Lung (tissue), 12 donors: ENCODE results near the gene NR2E1. TPM values are rescaled to one million over a fixed set of nuclear protein-coding genes. Genes with fewer than 3 reads are reported as not detected.
A peak's percentile ranks its signal among the peaks of the same experiment; 100 is the strongest.

ENCODE experiments used
- ATAC-seq: fragments of 200-7000 bp; cut with Tn5 transposase; one replicate; pipeline ENCODE4 v1.9.1; 2020; ENCODE audit warnings: moderate number of reproducible peaks; ENCODE audit not compliant: insufficient read depth, low FRiP score
- DNase-seq, 3 donors: peaks; one replicate each; pipeline ENCODE4 v3.0.0-alpha.2; 2013 to 2017
- H3K27ac ChIP-seq, 2 donors: one replicate each; pipeline ENCODE4 v1.5.1; 2013; ENCODE audit warnings: mild to moderate bottlenecking in 2 of 2, moderate library complexity in 2 of 2, control low read depth in 1 of 2, inconsistent platforms in 1 of 2, low read depth in 1 of 2, low read length in 1 of 2
- H3K27me3 ChIP-seq, 3 donors: one replicate each; pipeline ENCODE4 v1.5.1; 2013; ENCODE audit warnings: low read length in 2 of 3; ENCODE audit not compliant: control insufficient read depth in 3 of 3, insufficient read depth in 3 of 3
- H3K36me3 ChIP-seq, 4 donors: one replicate each; pipeline ENCODE4 v1.5.1; 2013; ENCODE audit warnings: low read length in 4 of 4, mild to moderate bottlenecking in 1 of 4, moderate library complexity in 1 of 4; ENCODE audit not compliant: control insufficient read depth in 4 of 4, insufficient read depth in 4 of 4
- H3K4me1 ChIP-seq, 5 donors: one replicate each; pipeline ENCODE4 v1.5.1; 2013; ENCODE audit warnings: low read length in 5 of 5, mild to moderate bottlenecking in 2 of 5, moderate library complexity in 1 of 5; ENCODE audit not compliant: control insufficient read depth in 5 of 5, insufficient read depth in 5 of 5
- H3K4me3 ChIP-seq: one replicate; pipeline ENCODE4 v1.5.1; 2013; ENCODE audit warnings: mild to moderate bottlenecking, control low read depth, moderate library complexity
- H3K9ac ChIP-seq, 2 donors: one replicate each; pipeline ENCODE4 v1.5.1; 2013; ENCODE audit warnings: low read length in 2 of 2, control low read depth in 1 of 2; ENCODE audit not compliant: insufficient read depth in 1 of 2
- H3K9me3 ChIP-seq, 4 donors: one replicate each; pipeline ENCODE4 v1.5.1; 2013; ENCODE audit warnings: low read length in 3 of 4, mild to moderate bottlenecking in 1 of 4, moderate library complexity in 1 of 4; ENCODE audit not compliant: control insufficient read depth in 4 of 4, insufficient read depth in 3 of 4
- WGBS, 2 donors: extraction: QIAGEN DNeasy Blood & Tissue Kit; methylation state at CpG; one replicate each; pipeline ENCODE4 v1.1.7; 2013; 5-methylcytosine and 5-hydroxymethylcytosine counted together
- polyA plus RNA-seq, 2 donors: library from polyadenylated mRNA; stranded (reverse); fragments of 200-250 nt; gene quantifications; one replicate each; pipeline ENCODE4 v1.2.1, GENCODE V29; 2013
- total RNA-seq, 2 donors: library from RNA; depleted of rRNA in 1 of 2; stranded (reverse); fragments of >200 nt in 1 of 2; gene quantifications; one replicate each; pipeline ENCODE4 v1.2.1, GENCODE V29; 2014 to 2021
- TF ChIP-seq, protein P1 (sequence below): IDR thresholded peaks from 2 replicates; pipeline ENCODE4 v1.5.1; 2012; ENCODE audit warnings: mild to moderate bottlenecking; ENCODE audit errors: control extremely low read depth, extremely low read depth
- donor health status: control.
- donor health status: control.
- donor health status: Bipolar disorder and iron deficiency.
- donor health status: healthy.
- donor health status: DM: yes; HTN: yes; CAD: no.

The NR2E1 gene
- total and polyA plus RNA-seq, 4 donors = 0.01 TPM; not detected in 3

- Histone ChIP-seq H3K4me1 (peaks cover 0 to 40% (median 14%) of the 10 kb centered on the region in 5 donors), H3K36me3 (no peaks in the 10 kb centered on the region), H3K9ac (no peak overlapping the region), H3K4me3 (no peak overlapping the region), H3K9me3 (no peaks in the 10 kb centered on the region), H3K27me3 (peaks cover 7 to 96% (median 88%) of the 10 kb centered on the region in 3 donors), H3K27ac (no peak overlapping the region)
- DNase-seq (peak in 1 of 3 donors; percentile 16), ATAC-seq (no peak)
- WGBS, 2 donors = 28 to 46% methylated on average over 24 of the region's 24 CpGs
- TF ChIP-seq, protein P1, sequence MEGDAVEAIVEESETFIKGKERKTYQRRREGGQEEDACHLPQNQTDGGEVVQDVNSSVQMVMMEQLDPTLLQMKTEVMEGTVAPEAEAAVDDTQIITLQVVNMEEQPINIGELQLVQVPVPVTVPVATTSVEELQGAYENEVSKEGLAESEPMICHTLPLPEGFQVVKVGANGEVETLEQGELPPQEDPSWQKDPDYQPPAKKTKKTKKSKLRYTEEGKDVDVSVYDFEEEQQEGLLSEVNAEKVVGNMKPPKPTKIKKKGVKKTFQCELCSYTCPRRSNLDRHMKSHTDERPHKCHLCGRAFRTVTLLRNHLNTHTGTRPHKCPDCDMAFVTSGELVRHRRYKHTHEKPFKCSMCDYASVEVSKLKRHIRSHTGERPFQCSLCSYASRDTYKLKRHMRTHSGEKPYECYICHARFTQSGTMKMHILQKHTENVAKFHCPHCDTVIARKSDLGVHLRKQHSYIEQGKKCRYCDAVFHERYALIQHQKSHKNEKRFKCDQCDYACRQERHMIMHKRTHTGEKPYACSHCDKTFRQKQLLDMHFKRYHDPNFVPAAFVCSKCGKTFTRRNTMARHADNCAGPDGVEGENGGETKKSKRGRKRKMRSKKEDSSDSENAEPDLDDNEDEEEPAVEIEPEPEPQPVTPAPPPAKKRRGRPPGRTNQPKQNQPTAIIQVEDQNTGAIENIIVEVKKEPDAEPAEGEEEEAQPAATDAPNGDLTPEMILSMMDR = no peak
These were observed 46.1 kb upstream of the NR2E1 start for GRCh38 chr6:108119769-108120141.

- Histone ChIP-seq H3K4me1 (peaks cover 0 to 34% (median 10%) of the 10 kb centered on the region in 5 donors), H3K9ac (no peak overlapping the region), H3K4me3 (no peak overlapping the region), H3K9me3 (no peaks in the 10 kb centered on the region), H3K27me3 (peaks cover 7 to 95% (median 91%) of the 10 kb centered on the region in 3 donors), H3K27ac (no peak overlapping the region), H3K36me3 (no peaks in the 10 kb centered on the region)
- TF ChIP-seq, protein P1 = no peak
- ATAC-seq (no peak), DNase-seq (no peak)
- WGBS, 2 donors = 45 to 73% methylated on average over 12 of the region's 12 CpGs
These were observed 45.5 kb upstream of the NR2E1 start for GRCh38 chr6:108120311-108120710.

- Histone ChIP-seq H3K4me3 (no peak overlapping the region), H3K36me3 (no peaks in the 10 kb centered on the region), H3K9me3 (no peaks in the 10 kb centered on the region), H3K4me1 (peaks cover 0 to 28% (median 10%) of the 10 kb centered on the region in 5 donors), H3K27me3 (peaks cover 7 to 94% (median 86%) of the 10 kb centered on the region in 3 donors), H3K9ac (no peak overlapping the region), H3K27ac (no peak overlapping the region)
- DNase-seq = no peak
- TF ChIP-seq, protein P1 = no peak
- WGBS, 2 donors = 18 to 50% methylated on average over 10 of the region's 10 CpGs
- ATAC-seq = no peak
These were observed 44.2 kb upstream of the NR2E1 start for GRCh38 chr6:108121612-108122011.

DNA sequence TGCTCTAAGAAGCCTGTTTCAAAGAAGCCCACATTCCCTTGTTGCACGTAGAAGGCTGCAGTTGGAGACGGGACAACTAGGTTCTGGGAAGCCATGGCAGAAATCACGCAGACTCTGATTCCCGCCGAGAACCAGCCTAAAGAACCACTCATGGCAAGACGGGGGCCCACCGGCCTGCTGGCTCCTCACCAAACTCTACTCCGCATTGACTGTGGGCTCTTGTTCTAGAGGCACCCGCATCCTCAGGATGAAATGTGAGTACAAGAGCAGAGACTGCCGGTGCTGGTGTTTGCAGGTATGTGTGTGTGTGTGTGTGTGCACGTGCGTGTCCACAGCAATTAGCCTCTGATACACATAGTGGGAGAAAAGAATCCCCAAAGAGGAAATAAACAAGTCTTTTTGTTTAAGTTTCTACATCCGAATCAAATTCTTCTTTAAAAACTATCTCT lies 42.3 kb upstream of the NR2E1 start:
- DNase-seq (peak in 2 of 3 donors; percentile 16 to 18), ATAC-seq (no peak)
- no peak overlapping the region for H3K9ac ChIP-seq
- H3K4me1 ChIP-seq = peaks cover 0 to 12% (median 3%) of the 10 kb centered on the region in 5 donors
- 8 to 16% methylated on average over 13 of the region's 13 CpGs for WGBS, 2 donors
- TF ChIP-seq, protein P1 = no peak
- H3K9me3 ChIP-seq = no peaks in the 10 kb centered on the region
- H3K4me3 ChIP-seq = no peak overlapping the region
- no peak overlapping the region for H3K27ac ChIP-seq
- peaks cover 7 to 92% (median 77%) of the 10 kb centered on the region in 3 donors for H3K27me3 ChIP-seq
- no peaks in the 10 kb centered on the region for H3K36me3 ChIP-seq
